Caco-2 (cell line): Measurements from ENCODE around the gene F10. TPM values are rescaled to one million over a fixed set of nuclear protein-coding genes. Genes with fewer than 3 reads are reported as not detected.

Source experiments
- BruUV-seq: library from RNA; stranded (reverse); fragments of 400-500 nt; replicated peaks from 2 replicates; lab custom pipeline; 2021; lab: Mats Ljungman, UMichigan
- CTCF ChIA-PET: fragments of 300-600 bp; sonication (Branson Sonifier 250); formaldehyde crosslinking; loops from one replicate; lab custom pipeline; 2022; ENCODE audit warnings: antibody characterized with exemption; lab: Charles Lee
- POLR2A ChIA-PET: fragments of 300-600 bp; sonication (Branson Sonifier 250); formaldehyde crosslinking; loops from one replicate; lab custom pipeline; 2022; ENCODE audit warnings: antibody characterized with exemption; lab: Charles Lee
- DNase-seq, 2 experiments: peaks; one replicate each; pipeline versions ENCODE4 v3.0.0 to v3.0.0-alpha.2; 2020 to 2022
- H3K27me3 ChIP-seq: replicated peaks from 2 replicates; pipeline ENCODE4 v1.6.0; 2011; ENCODE audit warnings: low read length; ENCODE audit not compliant: control insufficient read depth, insufficient read depth
- H3K36me3 ChIP-seq: 2 replicates; pipeline ENCODE4 v1.5.1; 2011; ENCODE audit warnings: low read length; ENCODE audit not compliant: control insufficient read depth, insufficient read depth
- H3K4me1 ChIP-seq: fragments of 250-450 bp; sonication (Bioruptor Pico); 2 replicates; pipeline ENCODE4 v1.5.1; 2020; ENCODE audit warnings: mild to moderate bottlenecking
- H3K4me3 ChIP-seq: 2 replicates; pipeline ENCODE4 v1.5.1; 2011; ENCODE audit warnings: low read depth, mild to moderate bottlenecking, control low read depth, low read length
- H3K9me3 ChIP-seq: fragments of 250-450 bp; sonication (Bioruptor Pico); 2 replicates; pipeline ENCODE4 v1.5.1; 2020; ENCODE audit warnings: mild to moderate bottlenecking, moderate library complexity
- H3K27ac Mint-ChIP-seq: one replicate; pipeline ENCODE4 v1.8.0; 2022; ENCODE audit warnings: mixed read lengths; ENCODE audit not compliant: unreplicated experiment
- H3K27me3 Mint-ChIP-seq: one replicate; pipeline ENCODE4 v1.8.0; 2022; ENCODE audit warnings: mixed read lengths; ENCODE audit not compliant: insufficient read depth, unreplicated experiment
- H3K36me3 Mint-ChIP-seq: one replicate; pipeline ENCODE4 v1.8.0; 2022; ENCODE audit warnings: mild to moderate bottlenecking, mixed read lengths; ENCODE audit not compliant: insufficient read depth, unreplicated experiment
- H3K4me1 Mint-ChIP-seq: one replicate; pipeline ENCODE4 v1.8.0; 2022; ENCODE audit warnings: low read depth, mixed read lengths; ENCODE audit not compliant: unreplicated experiment
- H3K4me3 Mint-ChIP-seq: one replicate; pipeline ENCODE4 v1.8.0; 2022; ENCODE audit warnings: mild to moderate bottlenecking, moderate library complexity, mixed read lengths; ENCODE audit not compliant: unreplicated experiment
- H3K9me3 Mint-ChIP-seq: one replicate; pipeline ENCODE4 v1.8.0; 2022; ENCODE audit warnings: mixed read lengths; ENCODE audit not compliant: unreplicated experiment
- intact Hi-C: fragments of 100-400 bp; cut with micrococcal nuclease; formaldehyde crosslinking; loops from one replicate; pipeline ENCODE4 v1.10.0; 2022; ENCODE audit not compliant: unreplicated experiment
- total RNA-seq: library from RNA; stranded (reverse); gene quantifications from 2 replicates; pipeline ENCODE4 v1.2.3, GENCODE V29; 2022
- TF ChIP-seq, protein P1 (sequence below), 2 experiments: fragments of 200-600 bp in 1 of 2; IDR thresholded peaks; 1 replicate in 1 of 2; 2 replicates in 1 of 2; pipeline versions ENCODE4 v1.5.1 to v1.8.0; 2011 to 2022; ENCODE audit warnings: antibody characterized with exemption in 1 of 2, control low read depth in 1 of 2, inconsistent platforms in 1 of 2, low read depth in 1 of 2, low read length in 1 of 2, mild to moderate bottlenecking in 1 of 2, moderate library complexity in 1 of 2; ENCODE audit not compliant: insufficient read depth in 1 of 2, severe bottlenecking in 1 of 2, unreplicated experiment in 1 of 2

F10 gene
- total RNA-seq, 1 experiment from 2014 or later, result 34.3 TPM

DNA sequence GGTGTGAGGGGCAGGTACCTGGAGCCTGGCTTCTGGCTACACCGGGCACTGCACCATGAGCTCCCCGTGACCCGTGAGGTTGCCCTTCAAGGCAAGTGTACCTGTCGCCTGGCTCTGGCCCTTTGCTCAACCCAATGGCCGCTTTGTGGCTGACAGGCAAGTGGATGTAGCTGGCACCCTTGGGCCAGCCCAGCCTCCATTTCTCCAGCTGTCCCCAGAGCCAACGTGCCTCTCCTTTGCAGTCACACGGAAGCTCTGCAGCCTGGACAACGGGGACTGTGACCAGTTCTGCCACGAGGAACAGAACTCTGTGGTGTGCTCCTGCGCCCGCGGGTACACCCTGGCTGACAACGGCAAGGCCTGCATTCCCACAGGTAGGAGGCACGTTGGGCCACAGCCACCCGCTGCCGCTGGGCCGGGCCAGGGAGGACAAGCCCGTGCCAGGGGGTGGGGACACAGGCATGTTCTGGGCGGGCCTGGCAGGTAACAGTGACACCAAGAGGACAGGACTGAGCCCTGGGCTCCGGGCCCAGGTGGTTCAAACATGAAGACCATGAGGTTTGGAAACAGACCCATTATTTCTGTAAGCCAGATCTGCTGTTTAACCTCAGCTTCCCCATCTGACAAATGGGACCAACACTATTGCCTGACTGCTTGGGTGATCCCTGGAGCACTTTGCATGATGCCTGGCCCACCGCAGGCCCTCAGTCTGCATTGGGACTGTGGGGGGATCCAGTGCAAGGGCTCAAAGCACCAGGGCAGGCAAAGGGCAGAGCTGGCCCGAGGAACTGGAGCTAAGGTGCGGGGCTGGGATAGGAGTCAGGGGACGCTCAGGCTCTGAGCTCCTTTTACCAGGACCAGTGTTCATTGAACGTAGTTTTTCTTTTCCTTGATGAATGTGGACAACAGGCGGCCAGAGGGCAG lies 18.3 kb downstream of the F10 start:
- Mint-ChIP-seq H3K36me3 (no peaks in the 10 kb centered on the region), H3K4me1 (no peaks in the 10 kb centered on the region), H3K27ac (no peak overlapping the region), H3K4me3 (no peak overlapping the region), H3K27me3 (no peaks in the 10 kb centered on the region), H3K9me3 (no peaks in the 10 kb centered on the region)
- no TSS peak for BruUV-seq
- ChIA-PET CTCF (interaction anchor here (0.8 kb wide), 1 partner anchor 18 kb away, joined by 3 read pairs; the partner anchor contains the start of gene F10), POLR2A (no interaction called here)
- DNase-seq, result no peak
- Histone ChIP-seq H3K9me3 (no peaks in the 10 kb centered on the region), H3K4me1 (0 out of 2 replicates have a peak, but pooled peaks cover 4% of the 10 kb centered on the region), H3K36me3 (peaks cover 2% of the 10 kb centered on the region; the same call in 1 of the 2 replicates), H3K27me3 (no peaks in the 10 kb centered on the region), H3K4me3 (no peak overlapping the region)
- TF ChIP-seq, protein P1, sequence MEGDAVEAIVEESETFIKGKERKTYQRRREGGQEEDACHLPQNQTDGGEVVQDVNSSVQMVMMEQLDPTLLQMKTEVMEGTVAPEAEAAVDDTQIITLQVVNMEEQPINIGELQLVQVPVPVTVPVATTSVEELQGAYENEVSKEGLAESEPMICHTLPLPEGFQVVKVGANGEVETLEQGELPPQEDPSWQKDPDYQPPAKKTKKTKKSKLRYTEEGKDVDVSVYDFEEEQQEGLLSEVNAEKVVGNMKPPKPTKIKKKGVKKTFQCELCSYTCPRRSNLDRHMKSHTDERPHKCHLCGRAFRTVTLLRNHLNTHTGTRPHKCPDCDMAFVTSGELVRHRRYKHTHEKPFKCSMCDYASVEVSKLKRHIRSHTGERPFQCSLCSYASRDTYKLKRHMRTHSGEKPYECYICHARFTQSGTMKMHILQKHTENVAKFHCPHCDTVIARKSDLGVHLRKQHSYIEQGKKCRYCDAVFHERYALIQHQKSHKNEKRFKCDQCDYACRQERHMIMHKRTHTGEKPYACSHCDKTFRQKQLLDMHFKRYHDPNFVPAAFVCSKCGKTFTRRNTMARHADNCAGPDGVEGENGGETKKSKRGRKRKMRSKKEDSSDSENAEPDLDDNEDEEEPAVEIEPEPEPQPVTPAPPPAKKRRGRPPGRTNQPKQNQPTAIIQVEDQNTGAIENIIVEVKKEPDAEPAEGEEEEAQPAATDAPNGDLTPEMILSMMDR (IDR thresholded peaks at IDR 0.05; ENCODE audit: insufficient read depth in 1 of 2, low read depth in 1 of 2, low read length in 1 of 2, severe bottlenecking in 1 of 2, unreplicated experiment in 1 of 2), result no peak
- intact Hi-C loops, result no loop called here

DNA sequence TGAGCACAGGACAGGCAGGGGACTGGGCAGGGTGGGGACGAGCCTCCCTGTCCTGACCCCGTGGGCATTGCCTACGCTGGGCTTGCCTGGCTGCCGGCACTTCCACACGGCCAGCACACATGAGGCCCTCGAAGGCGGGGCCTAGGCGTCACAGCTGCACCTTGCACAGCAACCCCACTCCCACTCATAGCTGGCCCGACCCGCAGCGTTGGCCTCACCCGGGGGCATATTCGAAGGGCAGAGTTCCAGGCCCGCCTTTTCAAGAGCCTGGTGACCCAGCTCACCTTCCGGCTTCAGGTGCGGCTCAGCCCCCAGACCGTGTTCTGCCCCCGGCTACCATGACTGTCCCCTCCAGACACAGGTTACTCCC lies 19.0 kb downstream of the F10 start:
- Histone ChIP-seq H3K4me3 (no peak overlapping the region), H3K27me3 (no peaks in the 10 kb centered on the region), H3K4me1 (0 out of 2 replicates have a peak, but pooled peaks cover 4% of the 10 kb centered on the region), H3K9me3 (no peaks in the 10 kb centered on the region), H3K36me3 (peaks cover 2% of the 10 kb centered on the region; the same call in 1 of the 2 replicates)
- intact Hi-C loops, result no loop called here
- ChIA-PET CTCF (interaction anchor here (0.8 kb wide), 1 partner anchor 19 kb away, joined by 3 read pairs; the partner anchor contains the start of gene F10), POLR2A (no interaction called here)
- H3K4me1 Mint-ChIP-seq, result no peaks in the 10 kb centered on the region
- TF ChIP-seq, protein P1 (IDR thresholded peaks at IDR 0.05; ENCODE audit: insufficient read depth in 1 of 2, low read depth in 1 of 2, low read length in 1 of 2, severe bottlenecking in 1 of 2, unreplicated experiment in 1 of 2), result no peak
- no peak for DNase-seq
- no peaks in the 10 kb centered on the region for H3K9me3 Mint-ChIP-seq
- H3K36me3 Mint-ChIP-seq, result no peaks in the 10 kb centered on the region
- no peak overlapping the region for H3K27ac Mint-ChIP-seq
- no peaks in the 10 kb centered on the region for H3K27me3 Mint-ChIP-seq
- BruUV-seq, result no TSS peak
- no peak overlapping the region for H3K4me3 Mint-ChIP-seq

DNA sequence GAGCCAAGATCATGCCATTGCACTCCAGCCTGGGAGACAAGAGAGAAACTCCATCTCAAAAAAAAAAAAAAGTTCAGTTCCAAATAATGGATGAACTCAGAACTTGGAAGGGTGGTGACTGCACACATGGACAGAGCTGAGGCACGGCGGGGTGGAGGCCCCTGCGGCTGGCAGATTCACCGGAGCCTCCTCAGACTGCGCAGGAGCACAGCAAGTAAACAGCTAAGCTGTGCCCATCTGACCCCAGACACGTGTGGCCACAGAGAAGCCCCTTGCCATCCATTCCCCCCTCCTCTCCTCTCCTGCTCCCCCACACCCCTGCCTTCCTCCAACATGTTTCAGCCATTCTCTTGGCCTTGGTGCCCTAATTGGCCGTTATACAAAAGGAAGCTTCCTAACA lies 20.3 kb downstream of the F10 start:
- H3K27ac Mint-ChIP-seq, result no peak overlapping the region
- no peak for DNase-seq
- H3K4me1 Mint-ChIP-seq, result no peaks in the 10 kb centered on the region
- 0 out of 2 replicates have a peak, but pooled peaks cover 4% of the 10 kb centered on the region for H3K4me1 ChIP-seq
- BruUV-seq, result no TSS peak
- no peaks in the 10 kb centered on the region for H3K9me3 ChIP-seq
- no peaks in the 10 kb centered on the region for H3K27me3 ChIP-seq
- H3K9me3 Mint-ChIP-seq, result no peaks in the 10 kb centered on the region
- H3K36me3 ChIP-seq, result peaks cover 2% of the 10 kb centered on the region; the same call in 1 of the 2 replicates
- POLR2A ChIA-PET, result no interaction called here
- TF ChIP-seq, protein P1 (IDR thresholded peaks at IDR 0.05; ENCODE audit: insufficient read depth in 1 of 2, low read depth in 1 of 2, low read length in 1 of 2, severe bottlenecking in 1 of 2, unreplicated experiment in 1 of 2), result no peak
- H3K27me3 Mint-ChIP-seq, result no peaks in the 10 kb centered on the region
- intact Hi-C loops, result no loop called here
- H3K4me3 Mint-ChIP-seq, result no peak overlapping the region
- no peaks in the 10 kb centered on the region for H3K36me3 Mint-ChIP-seq
- H3K4me3 ChIP-seq, result no peak overlapping the region
- CTCF ChIA-PET, result interaction anchor here (0.6 to 0.9 kb wide), 2 partner anchors 19 to 108 kb away, joined by 3 to 6 read pairs; no protein-coding TSS in a partner anchor
